Activated CD8-positive, alpha-beta memory T cell treated with anti-CD3 and anti-CD28 coated beads, Interleukin-2, amount 50 U/mL, for 1 hour (primary cell): ENCODE results near the gene TMEM135.
"Not testable (repeated sequence)": the region's sequence is repeated elsewhere in the genome, so short reads cannot be mapped to it uniquely, and the experiment has no call there.

ENCODE experiments used
- DNase-seq: peaks from one replicate; pipeline ENCODE4 v3.0.0-alpha.2; 2020; ENCODE audit errors: extremely low read depth

TMEM135 gene

DNA sequence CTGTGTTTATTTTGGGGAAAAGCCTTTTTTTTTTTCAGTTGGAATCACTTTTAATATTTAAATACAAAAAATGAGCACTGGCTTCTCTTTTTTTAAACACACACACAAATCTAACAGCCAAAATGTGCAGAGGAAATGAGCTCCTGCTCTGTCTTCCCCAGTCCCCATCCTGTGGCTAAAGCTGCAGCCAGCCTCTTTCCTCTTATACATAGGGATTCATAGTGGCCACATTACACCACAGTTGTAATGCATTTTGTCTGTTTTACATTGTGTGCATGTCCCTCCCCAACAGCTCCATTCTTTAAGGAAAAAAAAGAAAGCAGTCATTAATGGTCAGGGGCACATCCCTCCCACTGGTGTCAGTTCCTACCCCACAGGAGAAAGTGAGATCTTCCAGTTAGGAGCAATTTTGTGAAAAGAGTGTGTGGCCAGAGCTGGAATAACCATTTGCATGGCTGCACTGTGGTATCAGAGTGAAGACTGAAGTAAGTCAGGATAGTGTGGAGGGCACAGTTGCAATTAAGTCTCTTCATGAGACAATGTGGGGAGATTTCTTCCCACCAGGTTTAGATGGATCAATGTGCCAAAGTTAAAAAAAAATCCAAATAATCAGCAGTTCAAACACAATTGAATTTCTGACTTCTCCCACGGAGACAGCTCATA, 220.6 kb downstream of the TMEM135 start:
- DNase-seq: no peak

DNA sequence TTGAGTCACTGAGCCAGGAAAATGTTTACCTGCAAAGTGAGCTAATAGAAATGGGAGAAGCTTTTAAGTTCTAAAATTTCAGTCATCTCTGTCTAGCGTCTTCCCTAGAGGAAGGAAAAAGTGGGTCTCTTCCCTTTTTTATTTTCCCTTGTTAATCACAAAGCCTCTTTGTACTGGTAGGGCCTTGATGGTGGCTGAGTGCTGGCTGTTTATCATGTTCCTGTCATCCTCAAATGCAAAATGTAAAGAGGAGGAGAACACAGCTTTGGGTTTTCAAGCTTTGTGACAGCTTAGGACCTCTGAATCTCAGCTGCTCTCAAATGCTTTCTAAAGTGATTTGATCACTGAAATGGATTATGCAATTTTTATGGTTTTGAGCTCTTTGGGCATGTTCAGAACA, 222.0 kb downstream of the TMEM135 start:
- DNase-seq: no peak

DNA sequence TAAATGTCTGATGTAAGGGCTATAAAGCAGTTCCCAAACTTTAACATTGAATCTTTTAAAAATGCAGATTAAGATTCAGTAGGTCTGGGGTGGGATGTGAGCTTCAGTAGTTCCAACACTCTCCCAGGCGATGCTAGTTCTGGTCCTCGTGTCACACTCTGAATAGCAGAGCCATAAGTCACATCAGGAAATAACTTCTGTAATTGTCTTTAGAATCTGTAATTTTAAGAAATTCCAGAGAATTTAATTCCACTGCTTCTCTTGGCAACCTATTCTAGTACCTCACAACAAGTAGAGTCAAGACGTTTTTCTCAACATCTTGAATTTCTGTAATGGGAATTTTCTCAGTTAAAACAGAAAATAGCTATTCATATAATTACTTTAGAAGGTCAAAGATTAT, 223.1 kb downstream of the TMEM135 start:
- no peak for DNase-seq

DNA sequence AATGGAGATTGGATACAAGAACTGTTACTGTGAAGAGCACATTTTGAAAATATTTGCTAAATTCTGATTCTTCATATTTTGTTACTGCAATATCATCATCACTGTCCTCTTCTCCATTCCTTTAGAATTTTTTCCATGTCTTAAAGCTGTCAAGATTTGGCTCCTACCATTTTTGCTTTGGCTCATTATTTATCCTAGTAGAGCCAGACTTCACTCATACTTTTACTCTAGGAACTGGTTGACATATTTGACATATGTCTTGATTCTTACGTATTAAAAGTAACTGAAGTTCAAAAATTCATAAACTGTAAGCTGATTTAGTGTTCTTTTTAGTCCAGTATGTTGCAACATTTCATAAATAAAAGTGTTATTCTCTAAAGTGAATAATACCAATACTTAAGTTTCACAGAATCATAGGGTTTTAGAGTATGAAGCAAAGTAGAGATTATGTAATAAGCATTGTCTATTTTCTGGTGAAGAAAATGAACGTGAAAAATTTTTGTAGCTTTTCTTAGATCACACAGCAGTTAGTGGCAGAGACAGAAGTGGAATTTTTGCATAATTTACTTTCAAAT, 225.6 kb downstream of the TMEM135 start:
- DNase-seq: no peak

DNA sequence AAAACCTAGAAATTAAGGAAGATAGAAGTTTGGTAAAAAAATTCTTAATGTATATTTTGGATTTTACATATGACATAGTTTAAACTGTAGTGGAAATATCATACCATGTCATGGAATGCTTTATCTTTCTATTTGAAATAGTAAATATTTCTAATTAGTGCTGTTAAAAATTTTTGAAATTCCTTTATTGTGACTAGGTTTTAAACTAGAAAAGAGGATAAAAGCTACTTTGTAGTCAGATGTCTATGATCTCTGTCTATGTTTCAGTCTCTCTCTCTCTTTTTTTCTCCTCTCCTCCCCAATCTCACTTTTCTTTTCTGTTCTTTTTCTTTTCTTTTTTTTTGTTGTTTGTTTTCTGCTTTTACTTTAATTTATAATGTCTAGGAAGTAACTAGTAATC, 226.2 kb downstream of the TMEM135 start:
- DNase-seq: no peak

DNA sequence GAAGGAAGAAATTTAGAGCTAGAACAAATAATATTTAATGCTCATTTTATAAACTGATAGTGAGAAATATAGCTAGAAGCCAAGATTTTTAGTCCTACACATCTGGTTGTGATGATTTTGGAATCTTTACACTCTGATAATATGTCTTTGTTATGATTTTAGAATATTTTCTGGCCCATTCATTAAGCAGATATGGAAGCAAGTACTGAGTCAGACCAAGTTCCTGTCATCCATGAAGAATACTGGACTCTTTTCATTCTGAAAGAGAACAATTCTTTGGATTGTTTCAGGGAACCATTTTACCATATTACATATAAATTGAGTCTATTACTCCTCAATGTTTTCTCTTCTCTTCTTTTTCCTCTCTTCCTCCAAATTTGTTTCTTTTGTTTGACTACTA, 227.4 kb downstream of the TMEM135 start:
- no peak for DNase-seq

DNA sequence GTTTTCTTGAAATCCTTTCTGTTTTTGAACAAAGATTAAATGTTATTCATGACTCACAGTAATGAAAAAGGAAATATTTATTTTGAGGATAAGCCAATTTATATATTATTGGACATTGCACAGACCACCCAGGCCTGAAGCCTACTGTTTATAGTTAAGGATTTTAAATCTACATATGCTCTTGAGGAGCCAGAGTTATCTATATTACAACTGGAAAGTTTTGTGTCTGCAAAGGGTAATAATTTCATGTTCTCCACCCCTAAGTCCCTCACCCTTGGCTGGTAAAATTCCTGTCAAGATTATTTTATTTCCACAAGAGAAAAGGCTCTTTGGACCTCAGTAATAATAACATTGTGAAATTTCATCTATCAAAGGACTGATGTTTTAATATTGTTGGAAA, 228.2 kb downstream of the TMEM135 start:
- no peak for DNase-seq

DNA sequence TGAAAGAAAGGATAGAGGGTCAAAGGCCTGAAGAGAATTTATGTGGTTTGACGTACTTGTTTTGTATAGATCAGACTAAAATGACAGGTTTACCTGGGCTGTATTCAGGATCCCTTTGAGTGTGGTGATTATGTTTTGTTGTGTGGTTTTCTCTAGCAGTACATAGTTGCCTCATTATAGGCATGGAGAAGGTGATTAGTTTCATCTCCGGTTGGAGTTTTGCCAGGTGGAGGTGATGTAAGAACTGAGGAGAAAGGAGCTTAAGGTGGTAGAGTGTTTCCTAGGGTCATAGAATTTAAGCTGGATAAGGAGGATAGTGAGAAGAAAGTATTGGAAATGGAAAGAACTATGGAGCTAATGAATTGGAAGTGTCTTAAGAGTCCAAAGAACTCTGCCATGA, 229.0 kb downstream of the TMEM135 start:
- DNase-seq: no peak

DNA sequence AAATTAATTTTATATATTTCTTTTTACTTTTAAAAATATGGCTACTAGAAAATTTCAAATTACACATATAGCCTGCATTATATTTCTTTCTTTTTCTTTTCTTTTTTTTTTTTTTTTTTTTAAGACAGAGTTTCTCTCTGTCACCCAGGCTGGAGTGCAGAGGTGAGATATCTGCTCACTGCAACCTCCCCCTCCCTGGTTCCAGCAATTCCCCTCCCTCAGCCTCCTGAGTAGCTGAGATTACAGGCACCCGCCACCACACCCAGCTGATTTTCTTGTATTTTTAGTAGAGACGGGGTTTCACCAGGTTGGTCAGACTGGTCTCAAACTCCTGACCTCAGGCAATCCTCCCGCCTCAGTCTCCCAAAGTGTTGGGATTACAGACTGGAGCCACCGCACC, 234.2 kb downstream of the TMEM135 start:
- DNase-seq: not testable (repeated sequence)

DNA sequence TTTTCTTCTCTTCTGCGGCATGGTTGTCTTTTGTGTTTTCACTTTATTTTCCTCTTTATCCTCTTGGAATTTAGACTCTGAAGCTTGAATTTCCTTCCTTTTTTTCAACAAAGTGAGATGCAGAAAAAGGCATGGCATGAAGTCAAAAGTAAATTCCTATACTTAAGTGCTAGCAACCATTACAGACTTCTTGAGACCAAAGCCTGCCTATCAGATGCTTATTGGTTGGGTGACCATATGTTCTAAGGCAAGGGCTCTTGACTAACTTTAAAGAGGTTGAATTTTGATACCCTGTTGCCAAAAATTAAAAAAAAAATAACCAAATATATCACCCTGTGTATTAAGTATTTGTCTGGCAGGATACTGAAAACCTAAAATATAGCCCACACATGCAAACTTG, 237.4 kb downstream of the TMEM135 start:
- no peak for DNase-seq

DNA sequence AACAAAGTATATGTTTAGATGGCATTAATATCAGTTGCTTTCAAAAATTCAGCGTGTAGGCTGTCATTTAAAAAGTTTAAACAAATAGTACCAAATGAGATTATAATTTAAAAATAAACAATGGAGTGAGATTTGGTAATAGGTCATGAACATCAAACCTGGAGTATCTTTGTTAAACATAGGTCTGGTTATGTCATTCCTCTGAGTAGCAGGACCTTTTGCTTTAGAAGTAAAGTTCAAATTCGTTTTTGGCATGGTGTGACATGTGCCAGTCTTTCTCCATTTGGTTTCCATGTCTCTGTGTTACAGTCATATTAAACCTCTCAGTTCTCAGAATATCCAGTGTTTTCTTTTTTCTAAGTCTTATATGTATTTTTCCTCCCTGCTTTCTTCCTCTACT, 242.4 kb downstream of the TMEM135 start:
- DNase-seq: no peak

DNA sequence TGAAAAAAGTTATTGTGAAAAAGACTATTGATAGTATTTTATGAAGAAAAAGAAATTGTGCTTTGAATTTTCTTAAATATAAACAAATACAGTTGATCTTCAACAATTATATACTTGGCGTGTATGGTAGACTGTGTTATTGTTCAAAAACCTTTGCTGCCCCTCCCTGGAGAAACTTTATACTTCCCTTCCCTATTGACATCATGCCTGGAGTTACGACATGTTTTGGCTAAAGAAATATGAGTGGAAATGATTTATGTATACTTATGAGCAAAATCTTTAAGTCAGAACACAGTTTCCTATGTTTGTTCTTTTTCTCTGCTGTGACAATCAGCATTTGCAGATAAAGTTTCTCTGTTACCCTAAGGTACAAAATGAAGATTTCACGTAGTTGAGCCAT, 243.8 kb downstream of the TMEM135 start:
- no peak for DNase-seq

DNA sequence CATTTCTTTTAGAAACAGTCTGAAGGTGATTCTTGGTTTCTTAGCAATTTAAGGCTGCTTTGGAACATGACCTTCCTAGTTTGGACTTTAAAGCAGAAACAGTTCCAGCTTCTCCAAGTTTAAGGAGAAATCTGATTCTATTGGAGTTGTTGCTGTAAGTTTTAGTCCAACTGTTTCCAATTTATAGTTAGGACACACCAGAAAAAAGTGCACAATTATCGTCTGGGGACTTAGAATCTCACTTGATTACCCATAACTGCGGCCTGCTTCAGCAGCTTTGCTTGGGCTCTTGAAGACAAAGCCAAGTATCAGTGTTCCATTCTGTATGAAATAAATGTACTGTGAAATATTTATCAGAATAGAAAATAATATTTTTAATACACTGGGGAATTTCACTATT, 246.6 kb downstream of the TMEM135 start:
- no peak for DNase-seq

DNA sequence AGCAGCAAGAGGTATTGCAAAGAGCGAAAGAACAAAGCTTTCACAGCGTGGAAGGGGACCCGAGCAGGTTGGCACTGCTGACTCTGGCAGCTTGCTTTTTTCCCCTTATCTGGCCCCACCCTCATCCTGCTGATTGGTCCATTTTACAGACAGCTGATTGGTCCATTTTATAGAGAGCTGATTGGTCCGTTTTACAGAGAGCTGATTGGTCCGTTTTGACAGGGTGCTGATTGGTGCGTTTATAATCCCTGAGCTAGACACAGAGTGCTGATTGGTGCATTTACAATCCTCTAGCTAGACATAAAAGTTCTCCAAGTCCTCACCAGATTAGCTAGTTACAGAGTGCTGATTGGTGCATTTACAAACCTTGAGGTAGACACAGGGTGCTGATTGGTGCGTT, 247.9 kb downstream of the TMEM135 start:
- DNase-seq: not testable (repeated sequence)

DNA sequence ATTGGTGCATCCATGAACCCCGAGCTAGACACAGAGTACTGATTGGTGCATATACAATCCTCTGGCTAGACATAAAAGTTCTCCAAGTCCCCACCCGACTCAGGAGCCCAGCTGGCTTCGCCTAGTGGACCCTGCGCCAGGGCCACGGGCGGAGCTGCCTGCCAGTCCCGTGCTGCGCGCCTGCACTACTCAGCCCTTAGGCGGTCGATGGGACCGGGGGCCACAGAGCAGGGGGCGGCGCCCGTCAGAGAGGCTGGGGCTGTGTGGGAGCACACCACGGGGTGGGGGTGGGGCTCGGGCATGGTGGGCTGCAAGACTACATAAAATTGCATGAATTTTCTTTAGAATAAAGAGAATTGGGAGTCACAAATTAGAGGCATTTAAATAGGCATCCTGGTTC, 248.6 kb downstream of the TMEM135 start:
- no peak for DNase-seq

DNA sequence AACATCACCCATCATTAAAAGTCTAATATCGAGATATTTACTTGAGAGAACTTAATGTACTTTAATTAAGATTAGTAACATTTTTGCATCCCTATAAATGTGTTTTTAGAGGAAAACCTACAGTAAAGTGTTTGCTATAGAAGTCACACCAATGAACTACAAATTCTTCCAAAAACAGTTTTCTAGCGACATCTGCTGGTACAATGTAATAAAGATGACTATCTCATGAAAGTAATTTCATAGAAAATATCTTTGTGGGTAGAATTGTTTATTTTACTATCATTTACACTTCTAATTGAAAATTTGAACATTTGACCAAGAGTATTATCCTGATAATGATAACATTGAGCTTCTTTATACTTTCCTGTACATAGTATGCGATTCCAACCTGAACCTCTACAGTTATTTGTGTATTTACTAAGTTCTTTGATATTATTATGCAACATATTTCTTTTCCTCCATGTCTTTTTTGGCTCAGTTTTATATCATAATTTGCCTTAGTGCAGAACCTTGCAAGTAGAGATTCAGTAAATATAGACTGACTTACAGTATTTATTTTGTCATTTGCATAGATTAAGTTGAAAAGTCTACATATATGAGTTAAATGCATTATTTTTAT, 252.7 kb downstream of the TMEM135 start:
- no peak for DNase-seq

DNA sequence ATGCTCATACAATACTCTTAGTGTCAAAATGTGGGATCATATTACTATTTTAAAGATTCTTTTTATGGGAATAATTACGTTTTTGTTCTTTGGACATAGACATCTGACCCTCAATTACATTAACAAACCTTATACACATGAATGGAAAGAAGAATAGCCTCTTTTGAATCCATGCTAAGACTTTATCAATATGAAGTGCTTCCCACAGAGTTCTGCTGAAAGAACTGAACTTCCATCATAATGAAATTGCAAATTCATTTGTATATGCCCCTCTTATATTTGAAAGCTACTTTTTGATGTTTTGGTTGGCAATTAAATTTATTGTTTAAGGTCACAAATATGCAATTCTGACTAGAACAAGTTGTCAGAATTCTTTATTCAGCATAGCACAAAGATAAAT, 254.9 kb downstream of the TMEM135 start:
- DNase-seq: no peak

DNA sequence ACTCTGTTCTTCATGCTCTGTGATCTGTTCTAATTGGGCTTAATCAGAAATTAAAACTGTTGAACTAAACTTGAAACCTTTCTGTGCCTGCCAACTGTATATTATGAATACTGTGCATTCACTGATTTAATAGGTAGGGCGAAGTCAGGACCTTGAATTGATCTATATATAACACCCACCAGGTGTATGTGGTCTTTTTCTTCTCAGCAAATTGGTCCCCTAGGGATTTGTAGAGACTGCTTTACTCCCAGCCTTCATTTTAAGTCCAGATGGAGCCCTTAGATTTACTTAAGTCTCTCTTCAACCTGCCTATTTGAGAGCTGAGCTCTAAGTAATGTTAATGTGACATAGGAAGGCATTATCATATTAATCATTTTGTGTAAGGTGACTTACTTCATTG, 257.5 kb downstream of the TMEM135 start:
- no peak for DNase-seq

DNA sequence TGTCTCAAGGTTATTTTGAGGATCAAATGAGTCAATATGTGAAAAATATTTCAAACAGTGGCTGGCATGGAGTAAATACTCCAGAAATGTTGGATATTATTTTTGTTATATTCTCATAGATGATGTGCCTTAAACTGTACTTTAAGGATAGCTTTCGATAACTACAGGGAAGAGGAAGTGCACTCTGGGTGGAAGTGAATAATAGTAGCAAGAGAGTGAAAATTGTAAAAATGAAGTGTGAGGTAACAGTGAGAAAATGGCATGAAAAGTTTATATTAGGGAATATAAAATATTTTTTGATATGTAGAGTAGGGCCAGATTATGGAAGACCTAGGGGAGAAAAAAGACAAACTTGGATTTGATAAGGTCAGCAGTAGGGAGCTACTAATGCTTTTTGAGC, 258.9 kb downstream of the TMEM135 start:
- DNase-seq: no peak

DNA sequence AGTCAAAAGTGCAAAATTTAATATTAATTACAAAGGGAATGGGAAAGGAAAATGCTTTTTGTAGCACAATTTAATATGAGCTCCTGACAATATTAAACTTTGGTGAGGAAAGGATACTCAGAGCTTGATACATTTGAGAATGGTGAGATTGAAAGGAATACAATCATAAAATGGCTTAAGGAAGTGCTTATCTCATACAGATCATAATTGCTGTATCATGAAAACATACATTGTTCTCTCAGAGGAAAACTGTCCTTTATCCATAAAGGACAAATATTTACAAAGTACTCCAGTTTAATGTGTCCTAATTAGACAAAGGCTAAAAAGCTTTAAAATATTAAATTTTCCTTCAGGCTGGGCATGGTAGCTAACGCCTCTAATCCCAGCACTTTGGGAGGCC, 260.4 kb downstream of the TMEM135 start:
- DNase-seq: no peak

DNA sequence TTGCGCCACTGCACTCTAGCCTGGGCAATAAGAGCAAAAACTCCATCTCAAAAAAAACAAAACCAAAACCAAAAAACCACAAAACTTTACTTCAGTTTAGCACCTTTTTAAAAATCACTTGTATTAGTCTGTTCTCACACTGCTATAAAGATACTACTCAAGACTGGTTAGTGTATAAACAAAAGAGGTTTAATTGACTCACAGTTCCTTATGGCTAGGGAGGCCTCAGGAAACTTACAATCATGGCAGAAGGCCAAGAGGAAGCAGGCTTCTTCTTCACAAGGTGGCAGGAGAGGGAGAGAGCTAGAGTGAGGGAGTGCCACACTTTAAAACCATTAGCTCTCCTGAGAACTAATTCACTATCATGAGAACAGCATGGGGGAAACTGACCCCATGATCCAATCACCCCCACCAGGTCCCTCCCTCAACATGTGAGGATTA, 261.3 kb downstream of the TMEM135 start:
- no peak for DNase-seq

DNA sequence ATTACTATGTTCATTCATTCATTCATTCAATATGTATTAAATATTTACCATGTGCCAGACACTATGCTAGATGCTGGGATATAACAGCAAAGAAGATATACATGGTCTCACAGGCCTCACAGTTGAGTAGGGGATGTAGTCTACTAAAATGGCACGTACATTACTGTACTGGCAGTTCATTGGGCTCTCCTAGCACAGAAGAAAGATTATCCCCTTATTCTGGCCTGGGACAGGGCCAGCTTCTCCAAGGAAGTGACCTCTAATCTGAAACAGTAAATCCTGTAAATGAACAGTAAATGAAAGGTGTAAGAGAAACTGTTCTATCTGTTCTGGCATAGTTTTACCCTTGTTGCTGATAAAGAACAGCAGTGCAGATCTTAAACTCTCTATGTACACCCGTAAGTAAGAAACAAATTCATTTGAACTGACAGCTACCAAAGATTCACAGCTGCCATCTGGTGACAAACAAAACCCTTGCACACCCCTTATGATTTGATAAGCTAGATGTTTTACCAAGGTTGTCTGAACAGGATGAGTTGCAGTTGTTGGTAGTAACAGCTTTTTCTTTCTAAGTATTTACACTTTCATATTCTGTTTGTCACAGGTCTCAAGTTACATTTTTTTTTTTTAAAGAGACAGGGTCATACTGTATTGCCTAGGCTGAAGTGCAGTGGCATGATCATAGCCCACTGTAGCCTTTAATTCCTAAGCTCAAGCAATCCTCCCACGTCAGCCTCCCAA, 263.1 kb downstream of the TMEM135 start:
- no peak for DNase-seq
